NCI-H69 (cell line): ENCODE results near the gene IL3.
A peak's percentile ranks its signal among the peaks of the same experiment; 100 is the strongest.

Experiments used
- DNase-seq: peaks from one replicate; lab custom pipeline; 2025; lab: John Stamatoyannopoulos, UW

IL3 gene

DNA sequence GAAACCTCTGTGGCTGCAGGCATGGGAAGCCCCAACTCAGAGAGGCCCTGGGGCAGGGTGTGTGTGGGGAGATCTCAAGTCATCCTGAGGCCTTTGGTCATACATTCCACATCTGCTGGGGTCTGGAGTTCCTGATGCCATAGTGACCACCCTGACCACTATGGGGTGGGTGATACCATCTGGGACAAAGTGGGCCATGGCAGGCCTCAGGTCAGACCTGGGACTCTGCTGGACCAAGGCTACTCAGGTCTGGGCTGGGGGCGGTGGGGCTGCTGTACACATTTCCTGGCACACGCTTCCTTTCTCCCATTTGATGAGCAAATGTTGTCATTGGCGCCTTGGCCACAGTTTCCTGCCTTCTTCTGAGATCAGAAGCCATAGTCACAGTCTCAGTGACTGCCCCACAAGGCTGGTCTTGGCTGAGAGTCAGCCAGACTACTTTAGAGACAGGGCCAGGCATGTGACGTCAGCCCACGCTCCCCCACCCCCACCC lies 33.9 kb upstream of the IL3 start:
- no peak for DNase-seq

DNA sequence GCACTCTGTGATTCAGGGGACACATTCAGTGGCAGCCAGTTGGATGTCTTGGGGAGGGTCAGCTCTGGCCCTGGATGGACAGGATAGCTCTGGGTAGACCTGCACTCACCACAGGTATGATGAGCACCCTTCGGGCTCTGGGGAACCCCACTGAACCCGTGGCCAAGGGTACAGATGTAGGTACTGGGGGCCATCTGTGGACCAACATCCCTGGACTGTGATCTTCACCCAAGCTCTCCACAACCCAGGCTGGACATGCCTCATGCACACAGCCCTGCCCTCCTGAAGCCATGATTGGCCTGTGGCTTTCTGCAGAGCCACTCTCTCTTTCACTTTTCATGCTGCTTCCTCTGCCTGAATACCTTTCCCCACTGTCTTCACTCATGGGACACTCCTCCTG lies 33.4 kb upstream of the IL3 start:
- no peak for DNase-seq

DNA sequence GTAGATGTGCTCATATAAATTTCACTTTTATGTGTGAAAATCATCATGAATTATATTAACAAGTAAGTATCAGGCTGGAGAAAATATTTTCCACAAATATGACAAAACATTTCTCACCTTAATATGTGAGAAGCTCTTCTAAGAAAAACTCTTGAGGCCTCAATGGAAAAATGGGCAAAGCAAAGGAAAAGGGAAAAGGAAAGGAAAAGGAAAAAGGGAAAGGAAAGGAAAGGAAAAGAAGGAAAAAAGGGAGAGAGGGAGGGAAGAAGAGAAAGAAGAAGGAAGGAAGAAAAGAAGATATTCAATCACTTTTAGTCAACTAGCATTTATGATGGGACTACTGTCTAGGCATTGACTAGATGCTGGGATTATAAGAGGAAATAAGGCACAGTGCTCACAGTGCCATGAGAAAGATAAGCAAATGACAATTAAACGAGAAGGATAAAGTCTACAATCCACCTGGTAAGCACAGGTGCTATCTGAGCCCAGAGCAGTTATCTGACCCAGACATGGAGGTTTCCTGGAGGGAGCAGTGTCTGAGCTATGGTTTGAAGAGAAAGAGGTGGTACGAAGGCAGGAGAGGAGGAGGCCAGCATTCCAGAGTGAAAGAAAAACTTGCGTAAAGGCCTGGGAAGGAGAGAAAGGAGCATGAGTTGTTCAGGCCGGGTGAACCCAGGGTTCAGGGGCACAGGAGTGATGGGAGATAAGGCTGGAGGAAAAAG lies 30.7 kb upstream of the IL3 start:
- no peak for DNase-seq

DNA sequence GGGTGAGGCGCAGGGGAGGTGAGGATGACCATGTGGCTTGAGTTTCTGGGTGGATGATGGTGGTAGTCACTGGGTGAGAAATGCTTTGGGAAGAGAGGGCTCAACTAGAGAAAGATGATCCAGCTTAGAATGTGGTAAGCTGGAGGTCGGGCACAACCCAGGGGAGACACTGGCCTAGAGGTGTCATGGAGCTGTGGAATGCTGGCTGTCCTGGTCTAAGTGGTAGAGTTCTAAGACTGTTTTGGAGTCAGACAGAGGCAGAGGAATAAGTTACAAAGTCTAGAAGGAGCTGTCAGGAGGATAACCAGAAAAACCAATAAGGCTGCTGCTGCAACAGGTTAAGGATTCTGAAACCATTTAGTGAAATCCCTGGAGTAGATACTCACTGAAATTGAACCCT lies 29.8 kb upstream of the IL3 start:
- DNase-seq: no peak

DNA sequence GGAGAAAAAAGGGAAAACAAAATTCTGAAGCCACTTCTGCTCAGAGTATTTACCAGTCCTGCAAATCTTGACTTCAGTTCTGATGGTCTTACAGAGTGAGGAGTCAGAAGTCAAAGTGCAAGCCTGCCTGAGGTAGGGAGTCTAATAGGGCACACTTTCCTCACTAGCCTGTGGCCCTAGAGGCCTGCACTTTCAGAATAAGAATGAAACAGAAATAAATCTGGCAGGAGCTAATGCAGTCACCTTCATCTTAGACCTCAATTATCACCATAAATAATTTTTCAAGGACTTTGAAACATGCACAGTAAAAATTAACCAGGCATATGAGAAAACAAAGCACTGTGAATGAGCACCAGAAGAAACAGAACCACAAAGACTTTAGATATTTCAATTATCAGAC lies 28.3 kb upstream of the IL3 start:
- no peak for DNase-seq

DNA sequence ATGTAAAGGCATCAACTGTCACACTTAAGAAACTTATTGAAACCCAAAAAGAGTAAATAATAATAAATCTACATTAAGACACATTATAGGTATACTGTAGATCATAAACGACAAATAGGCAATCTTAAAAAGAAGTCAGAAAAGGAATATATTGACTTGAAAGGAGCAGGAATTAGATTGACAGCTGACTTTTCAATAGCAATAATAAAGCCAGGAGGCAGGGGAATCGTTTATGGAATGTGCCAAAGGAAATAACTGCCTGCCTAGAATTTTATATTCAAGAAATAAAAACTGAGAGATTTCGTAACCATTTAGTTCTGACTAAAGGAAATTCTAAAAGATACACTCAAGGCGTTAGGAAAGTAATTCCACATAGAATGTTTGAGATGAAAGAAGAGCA lies 27.3 kb upstream of the IL3 start:
- DNase-seq: no peak

DNA sequence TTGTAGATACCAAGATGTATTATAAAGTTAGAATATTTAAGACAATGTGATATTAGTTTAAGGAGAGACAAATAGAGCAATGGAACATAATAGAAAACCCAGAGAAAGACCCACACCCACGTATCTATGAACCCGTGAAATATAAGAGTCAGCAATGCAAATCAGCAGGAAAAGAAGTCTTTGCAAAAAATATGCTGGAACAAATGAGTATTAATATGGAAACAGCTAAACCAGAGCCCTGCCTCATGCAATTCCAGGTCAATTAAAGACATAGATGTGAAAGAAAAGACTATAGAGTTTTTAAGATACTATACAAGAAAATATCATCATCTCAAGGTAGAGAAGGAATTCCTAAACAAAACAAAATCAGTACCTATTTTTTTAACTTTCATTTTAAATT lies 23.1 kb upstream of the IL3 start:
- no peak for DNase-seq

DNA sequence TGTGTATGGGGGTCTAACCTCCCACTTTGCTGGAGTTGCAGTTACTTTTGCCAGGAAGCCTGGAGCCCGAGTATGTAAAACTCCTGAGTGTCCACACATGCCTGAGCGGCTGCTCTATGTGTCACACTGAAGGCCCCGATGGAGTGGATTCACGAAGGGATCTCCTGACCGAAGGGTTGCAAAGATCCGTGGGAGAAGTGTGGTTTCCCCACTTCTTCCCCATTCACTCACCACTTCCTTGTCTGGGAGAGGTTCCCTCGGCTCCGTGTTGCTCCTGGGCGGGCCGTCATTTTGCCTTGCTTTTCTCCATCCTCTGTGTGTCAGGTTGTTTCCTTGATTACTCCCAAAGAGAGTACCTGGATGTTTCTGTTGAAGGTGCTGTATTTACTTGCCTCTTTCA lies 16.2 kb upstream of the IL3 start:
- no peak for DNase-seq

DNA sequence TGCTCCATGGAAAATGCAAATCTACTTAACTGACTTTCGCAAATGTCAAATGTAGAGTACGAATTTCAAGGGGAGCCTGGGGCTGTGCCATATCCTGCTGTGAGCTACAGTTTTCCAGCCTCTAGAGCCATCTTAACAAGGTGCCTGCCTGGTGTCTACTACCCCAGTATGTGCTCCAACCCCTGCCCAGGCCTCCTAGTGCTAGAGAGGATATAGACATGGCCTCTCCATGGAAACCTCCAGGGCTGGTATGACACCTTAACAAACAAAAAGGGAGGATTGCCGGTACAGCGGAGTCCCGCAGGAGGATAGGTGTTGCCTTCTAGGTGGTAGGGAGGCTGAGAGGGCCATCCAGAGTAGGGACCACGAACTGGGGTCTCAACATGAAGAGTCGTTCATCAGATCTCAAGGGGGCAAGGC lies 13.6 kb upstream of the IL3 start:
- DNase-seq: peak; percentile 17

DNA sequence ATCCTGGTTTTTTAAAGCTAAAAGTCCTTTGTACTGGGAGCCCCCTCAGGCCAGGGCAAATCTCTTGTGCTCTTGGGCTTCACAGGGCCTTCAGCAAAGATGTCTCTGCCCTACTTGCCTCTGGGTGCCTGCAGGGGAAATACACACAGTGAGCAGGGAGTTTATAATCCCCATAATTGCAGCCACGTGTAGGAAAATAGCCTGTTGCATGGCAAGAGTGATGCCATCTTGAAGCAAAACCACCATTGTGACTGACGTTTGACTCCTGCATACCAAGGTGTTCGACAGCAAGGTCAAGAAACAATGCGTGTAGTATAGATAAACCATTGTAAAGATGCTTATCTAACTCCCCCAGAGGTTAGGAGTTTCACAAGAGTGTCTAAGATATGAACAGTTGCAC lies 11.4 kb upstream of the IL3 start:
- DNase-seq: no peak

DNA sequence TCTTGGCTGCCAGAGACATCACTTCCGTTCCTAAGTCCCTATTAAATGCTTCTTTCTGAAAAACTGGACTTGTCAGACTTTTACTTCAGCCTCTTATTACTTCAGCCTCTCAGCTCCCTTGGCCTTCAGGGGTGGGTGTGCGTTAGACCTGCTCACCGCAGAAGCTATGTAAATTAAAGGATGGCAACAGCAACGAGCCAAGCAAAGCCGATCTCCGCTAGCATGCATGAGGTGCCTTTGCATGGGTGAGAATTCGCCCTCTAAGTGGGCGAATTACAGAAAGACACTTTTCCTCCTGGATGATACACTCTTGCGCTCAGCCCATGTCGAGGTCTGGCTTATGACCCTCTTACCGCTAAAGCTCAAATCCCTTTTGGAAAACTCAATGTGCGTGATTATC lies 10.9 kb upstream of the IL3 start:
- DNase-seq: no peak

DNA sequence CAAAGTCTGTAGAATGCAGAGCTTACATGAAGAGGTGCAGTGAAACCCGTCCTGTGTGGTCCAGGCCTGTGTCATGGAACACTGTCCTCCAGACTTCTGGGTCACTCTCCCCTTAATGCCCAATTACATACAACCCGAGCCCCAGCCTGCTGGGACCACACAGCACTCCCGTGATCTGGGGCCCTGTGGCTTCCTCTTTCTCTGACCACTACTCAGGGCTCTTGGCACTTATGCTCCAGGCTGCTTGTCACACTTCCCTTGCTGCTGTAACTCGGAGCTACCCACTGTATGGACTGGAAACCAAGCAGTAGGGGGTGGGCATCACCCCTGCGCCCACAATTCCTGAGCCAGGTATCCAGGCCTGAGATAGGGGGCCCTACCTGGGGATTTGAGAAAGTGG lies 10.3 kb upstream of the IL3 start:
- no peak for DNase-seq

DNA sequence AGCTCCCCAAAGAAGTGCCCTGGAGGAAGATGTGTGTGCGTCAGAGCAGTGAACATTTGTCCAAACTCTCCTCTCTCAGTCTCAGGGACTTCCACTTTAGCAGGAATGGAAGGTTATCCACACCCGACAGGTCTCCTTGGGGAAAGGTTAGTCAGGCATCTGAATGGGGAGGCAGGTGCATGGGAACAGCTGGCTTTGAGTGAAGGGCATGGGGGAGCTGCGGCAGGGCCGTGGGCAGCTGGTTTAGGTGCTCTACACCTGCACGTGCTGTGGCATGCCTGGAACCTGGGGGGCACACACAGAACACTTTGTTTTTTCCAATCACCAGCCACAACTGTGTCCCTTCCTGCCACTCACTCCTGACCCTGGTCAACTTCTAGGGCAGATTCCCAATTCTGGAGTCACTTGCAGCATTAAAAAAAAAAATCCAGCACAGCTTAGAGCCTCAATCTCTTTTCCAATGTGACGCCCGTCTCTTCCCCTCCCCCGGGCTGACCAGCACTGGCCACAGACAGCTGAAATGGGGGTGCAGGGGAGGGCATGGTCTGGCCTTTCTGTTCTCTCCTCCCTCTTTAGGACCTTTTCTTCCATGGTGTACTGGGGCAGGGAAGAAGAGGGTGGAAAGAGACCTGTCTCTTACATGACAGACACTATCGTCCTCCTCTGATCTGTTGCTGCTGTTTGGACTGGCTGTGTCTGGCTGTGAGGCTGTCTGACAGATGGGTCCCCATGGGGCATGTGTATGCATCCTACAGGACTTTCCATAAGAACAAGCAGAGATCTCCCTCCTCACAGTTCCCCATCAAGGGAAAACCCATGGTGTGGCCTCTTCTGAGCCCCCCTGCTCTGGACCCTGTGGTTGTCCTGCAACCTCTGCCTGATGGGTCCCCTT lies 9.5 kb upstream of the IL3 start:
- DNase-seq: peak; percentile 68

DNA sequence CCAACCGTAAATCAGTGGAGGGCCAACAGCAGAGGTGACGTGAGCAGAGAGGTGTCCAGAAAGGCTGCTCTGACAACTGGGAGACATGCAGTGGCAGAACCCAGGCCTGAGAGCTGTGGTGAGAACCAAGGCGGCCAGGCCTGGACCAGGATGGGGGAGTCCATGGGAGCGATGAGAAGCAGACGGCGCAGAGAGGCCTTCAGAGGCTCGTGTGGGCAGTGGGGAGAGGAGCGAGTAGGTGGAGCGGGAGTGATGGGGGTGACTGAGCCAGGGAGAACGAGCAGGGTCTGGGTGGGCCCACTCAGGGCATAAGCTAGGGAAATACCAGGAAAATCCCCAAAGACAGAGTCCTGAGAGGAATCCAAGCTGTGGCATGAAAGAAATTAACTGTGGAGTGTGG lies 7.9 kb upstream of the IL3 start:
- DNase-seq: no peak

DNA sequence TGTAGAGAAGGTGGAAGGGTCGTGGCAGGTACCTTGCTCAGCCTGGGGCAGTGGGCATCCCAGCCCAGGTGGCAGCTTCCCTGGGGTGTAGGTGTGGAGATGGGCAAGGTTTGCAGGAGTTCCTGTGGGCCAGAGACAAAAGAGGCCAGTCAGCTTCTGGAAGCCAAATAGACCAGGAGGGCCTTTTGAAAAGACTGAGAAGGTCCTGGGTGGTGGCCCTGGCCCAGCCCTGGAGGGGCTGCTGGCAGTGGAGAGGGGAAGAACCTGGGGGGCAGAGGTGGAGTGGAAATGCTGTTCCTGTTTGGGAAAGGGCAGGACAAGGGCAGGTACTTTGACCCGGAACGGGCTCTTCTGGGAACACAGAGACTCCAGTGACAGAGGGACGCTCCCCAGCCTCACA lies 7.0 kb upstream of the IL3 start:
- no peak for DNase-seq

DNA sequence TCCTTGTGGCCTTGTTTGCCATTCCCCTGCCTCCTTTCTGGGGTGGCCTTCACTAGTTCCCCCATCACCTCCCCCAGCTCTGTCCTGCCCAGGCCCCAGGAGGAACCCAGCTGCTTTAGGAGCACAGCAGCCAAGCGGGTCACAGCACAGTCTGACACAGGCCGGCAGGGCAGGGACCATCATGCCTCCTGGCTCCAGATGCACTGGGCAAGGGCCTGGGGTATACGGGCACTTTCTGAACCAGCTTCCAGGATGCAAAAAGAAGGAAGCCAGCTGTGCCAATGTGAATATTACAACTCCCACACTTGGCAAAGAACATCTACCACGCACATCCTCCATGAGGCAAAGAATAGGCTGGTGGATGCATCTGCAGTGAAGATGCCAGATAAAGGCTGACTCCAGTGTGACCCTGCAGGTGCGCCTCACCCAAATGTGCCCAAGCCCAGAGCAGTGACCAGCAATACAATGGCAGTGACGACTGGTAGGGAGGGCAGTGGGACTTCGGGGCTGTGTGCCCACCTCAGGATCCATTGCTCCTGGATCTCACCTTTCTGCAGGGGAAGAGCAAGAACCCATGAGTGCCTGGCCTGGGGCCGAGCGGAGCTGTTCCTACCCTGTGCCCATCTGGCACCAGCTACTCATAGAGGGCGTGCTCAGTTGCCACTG lies 6.3 kb upstream of the IL3 start:
- no peak for DNase-seq

DNA sequence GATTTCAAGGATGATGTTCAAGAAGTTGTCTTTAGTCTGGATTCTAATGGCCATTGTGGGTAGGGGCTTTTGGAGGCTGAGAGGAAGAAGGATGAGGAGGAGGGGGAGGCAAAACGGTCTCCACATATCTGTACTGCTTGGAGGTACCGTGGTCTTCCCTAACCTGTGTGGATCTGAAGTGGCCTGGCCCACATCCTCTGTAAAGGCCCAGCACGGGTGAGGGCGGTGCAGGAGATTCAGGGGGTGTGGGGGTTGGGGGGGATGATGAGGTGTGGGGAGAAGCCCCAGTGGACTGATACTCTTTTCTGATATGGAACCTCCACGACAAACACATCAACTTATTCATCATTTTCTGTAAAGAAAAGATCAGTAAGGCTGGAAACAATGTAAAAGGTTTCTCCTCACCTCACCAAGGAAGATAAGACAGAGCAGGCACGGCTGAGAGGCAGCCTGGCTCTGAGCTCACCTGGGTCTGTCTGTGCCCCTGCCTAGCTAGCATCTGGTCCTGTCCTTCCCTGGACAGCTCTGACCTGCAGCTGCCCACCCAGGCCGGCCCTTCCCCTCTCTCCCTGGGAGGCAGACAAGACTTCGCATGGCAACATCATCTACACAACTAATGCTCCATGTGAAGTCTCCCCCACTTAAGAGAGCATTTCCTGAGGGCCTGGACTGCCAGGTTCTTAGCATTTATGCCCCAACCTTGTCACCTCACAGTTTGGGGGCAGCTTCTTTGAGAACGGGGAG lies 5.6 kb upstream of the IL3 start:
- peak; percentile 78 for DNase-seq

DNA sequence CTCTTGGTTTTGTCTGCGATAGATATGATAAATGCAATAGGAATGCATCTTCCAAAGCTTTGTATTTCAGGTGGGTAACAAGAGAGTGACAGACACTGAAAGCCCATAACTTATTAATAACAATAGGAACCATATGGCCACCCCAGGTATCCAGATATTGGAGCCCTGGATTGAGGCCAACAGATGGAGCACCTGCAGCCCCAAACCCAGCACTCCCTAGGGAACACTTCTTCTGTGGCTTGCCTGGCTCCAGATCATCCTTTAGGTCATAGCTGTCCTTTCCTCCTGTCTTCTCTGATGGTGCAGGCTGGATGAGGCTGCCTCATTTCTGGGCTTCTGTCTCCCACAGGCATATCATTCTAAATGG lies 5.0 kb upstream of the IL3 start:
- peak; percentile 90 for DNase-seq

DNA sequence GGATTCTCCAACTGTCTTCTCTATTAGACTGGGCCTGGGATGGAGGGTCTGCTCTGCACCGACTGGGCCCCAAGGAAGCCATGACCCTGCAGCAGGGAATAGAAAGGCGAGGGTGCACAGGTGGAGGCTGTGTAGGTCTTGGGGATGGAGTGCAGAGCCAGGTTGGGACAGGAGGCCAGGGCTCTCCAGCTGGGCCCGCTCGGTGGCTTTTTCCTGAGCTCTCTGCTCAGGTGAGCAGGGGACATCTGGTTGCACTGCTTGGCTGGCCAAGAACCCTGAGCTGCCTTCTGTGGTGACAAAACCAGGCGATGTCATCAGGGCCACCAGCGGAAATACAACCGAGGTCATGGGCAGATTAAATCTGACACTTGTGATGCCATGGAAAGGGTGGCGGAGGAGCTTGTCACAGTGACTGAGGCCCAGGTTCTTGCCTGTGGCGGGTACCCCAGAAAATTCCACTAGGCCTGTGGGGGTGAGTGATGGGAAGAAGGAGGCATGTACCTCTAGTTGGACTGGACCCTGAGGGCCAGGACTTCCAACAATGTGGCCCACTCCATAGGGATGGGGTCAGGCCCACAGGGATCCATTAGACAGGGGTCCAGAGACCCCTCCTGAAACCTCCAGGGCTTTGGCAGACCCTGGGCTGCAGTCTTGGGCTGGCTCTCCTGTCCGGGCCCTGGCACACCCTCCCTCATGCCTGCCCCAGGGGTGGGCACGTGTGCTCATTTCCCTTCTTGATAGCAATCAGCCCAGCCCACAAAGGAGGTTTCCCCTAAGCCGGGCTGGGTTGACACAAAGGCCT lies 4.4 kb upstream of the IL3 start:
- DNase-seq: peak; percentile 26

DNA sequence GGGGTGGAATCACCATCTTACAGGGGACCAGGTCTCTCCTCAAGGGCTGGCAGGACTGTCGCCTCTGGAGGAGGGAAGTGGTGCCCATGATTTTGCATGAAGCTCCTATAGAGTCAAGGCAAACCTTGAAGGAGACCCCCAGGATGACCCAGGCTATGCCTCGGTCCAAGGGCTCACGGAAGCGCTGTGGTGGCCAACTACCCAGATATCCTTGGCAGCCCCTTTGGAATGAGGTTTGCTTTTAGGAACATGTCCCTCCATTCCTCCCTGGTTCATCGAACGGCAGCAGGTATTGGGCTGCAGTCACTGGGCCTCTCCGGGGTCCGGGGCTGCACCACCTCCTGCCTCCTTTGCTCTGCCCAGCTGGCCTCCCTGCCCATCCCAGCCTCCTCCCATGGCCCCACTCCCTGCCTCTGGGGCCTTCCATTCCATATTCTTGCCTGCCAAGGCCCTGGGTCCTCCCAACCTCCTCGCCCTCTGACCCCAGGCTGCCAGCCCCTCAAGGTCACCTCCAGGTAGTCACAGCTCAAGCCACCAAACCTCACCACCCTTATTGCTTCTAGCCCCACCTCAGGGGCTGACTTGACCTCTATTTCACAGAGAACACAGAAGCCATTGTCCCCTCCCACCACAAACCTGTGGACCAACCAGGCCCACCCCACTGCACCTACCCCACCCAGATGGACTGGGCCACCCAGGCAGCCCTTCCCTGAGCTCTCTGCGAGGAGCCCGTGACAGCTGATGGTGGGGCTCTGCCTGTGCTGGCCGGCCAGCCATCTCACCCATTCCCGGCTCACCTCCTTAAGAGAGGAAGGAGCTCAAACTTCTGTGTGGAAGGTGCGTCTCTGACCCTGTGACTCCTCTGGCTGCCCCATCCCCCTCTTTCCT lies 3.6 kb upstream of the IL3 start:
- DNase-seq: no peak
